Mesangial cell (primary cell): ENCODE measurements around the gene SLC5A7. TPM values are rescaled to one million over a fixed set of nuclear protein-coding genes. Genes with fewer than 3 reads are reported as not detected.

Experiments
- total RNA-seq: library from RNA; depleted of rRNA; stranded (reverse); fragments of >200 nt; gene quantifications from 2 replicates; pipeline ENCODE4 v1.2.3, GENCODE V29; 2015

Gene SLC5A7
- not detected in 2 replicates for total RNA-seq

GRCh38 chr2:107986278-107987217 is at the start of gene SLC5A7:
TSS of gene SLC5A7 (plus strand) at chr2:107986524. CDS start at chr2:107988156, 1,632 bp downstream.

Other genes with a start within 250 kb of the SLC5A7 start
- gene RGPD4, start 159.6 kb upstream of the SLC5A7 start, total RNA-seq: not detected in 2 replicates